Astrocyte (in vitro differentiated cells and primary cell): ENCODE measurements around the gene KEAP1.

Experiments used
- EZH2 ChIP-seq: IDR thresholded peaks from 2 replicates; pipeline ENCODE4 v1.6.1; 2012; ENCODE audit warnings: mild to moderate bottlenecking, low read length, inconsistent platforms; ENCODE audit not compliant: insufficient read depth
- TF ChIP-seq, protein P1 (sequence below): IDR thresholded peaks from 2 replicates; pipeline ENCODE4 v1.5.1; 2011; ENCODE audit warnings: low read depth, mild to moderate bottlenecking, inconsistent platforms, low read length, moderate library complexity; ENCODE audit not compliant: insufficient read depth

DNA sequence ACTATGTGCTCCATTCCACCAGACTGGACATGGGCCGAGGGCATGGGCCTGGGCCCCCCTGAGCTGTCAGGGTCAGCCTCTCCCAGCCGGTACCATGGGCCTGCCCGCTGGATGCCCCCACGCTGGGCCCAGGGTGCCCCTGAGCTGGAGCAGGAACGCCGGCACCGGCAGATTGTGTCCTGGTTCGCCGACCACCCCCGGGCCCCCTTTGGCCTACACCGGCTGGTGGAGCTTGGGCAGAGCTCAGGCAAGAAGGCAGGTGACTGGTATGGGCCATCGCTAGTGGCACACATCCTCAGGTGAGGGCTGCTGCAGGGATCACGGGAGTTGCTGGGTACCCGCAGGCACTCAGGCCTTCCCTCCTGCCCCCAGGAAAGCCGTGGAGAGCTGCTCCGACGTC, 43.7 kb upstream of the KEAP1 start:
- TF ChIP-seq, protein P1, sequence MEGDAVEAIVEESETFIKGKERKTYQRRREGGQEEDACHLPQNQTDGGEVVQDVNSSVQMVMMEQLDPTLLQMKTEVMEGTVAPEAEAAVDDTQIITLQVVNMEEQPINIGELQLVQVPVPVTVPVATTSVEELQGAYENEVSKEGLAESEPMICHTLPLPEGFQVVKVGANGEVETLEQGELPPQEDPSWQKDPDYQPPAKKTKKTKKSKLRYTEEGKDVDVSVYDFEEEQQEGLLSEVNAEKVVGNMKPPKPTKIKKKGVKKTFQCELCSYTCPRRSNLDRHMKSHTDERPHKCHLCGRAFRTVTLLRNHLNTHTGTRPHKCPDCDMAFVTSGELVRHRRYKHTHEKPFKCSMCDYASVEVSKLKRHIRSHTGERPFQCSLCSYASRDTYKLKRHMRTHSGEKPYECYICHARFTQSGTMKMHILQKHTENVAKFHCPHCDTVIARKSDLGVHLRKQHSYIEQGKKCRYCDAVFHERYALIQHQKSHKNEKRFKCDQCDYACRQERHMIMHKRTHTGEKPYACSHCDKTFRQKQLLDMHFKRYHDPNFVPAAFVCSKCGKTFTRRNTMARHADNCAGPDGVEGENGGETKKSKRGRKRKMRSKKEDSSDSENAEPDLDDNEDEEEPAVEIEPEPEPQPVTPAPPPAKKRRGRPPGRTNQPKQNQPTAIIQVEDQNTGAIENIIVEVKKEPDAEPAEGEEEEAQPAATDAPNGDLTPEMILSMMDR = no peak
- TF ChIP-seq EZH2 = no peak
